RWPE2 (cell line): Measurements from ENCODE around the gene IL17RA.

Experiments used
- ATAC-seq: fragments of 200-7000 bp; cut with Tn5 transposase; 3 replicates; pipeline ENCODE4 v1.9.1; 2021; ENCODE audit warnings: low read depth
- DNase-seq: peaks from one replicate; pipeline ENCODE4 v3.0.0-alpha.2; 2020; ENCODE audit warnings: low spot score
- H3K27ac ChIP-seq: fragments of 450-650 bp; 2 replicates; pipeline ENCODE4 v1.5.1; 2017; ENCODE audit warnings: mild to moderate bottlenecking; ENCODE audit not compliant: poor library complexity, severe bottlenecking
- H3K27me3 ChIP-seq: fragments of 250-450 bp; sonication (Bioruptor Pico); 2 replicates; pipeline ENCODE4 v1.5.1; 2021; ENCODE audit warnings: mild to moderate bottlenecking, moderate library complexity; ENCODE audit not compliant: insufficient read depth, poor library complexity, severe bottlenecking
- H3K36me3 ChIP-seq: fragments of 250-450 bp; sonication (Bioruptor Pico); 2 replicates; pipeline ENCODE4 v1.5.1; 2020; ENCODE audit warnings: low read depth, mild to moderate bottlenecking, moderate library complexity
- H3K4me1 ChIP-seq: fragments of 250-450 bp; sonication (Bioruptor Pico); 2 replicates; pipeline ENCODE4 v1.5.1; 2021; ENCODE audit warnings: mild to moderate bottlenecking, moderate library complexity; ENCODE audit not compliant: insufficient read depth, poor library complexity, severe bottlenecking
- H3K4me3 ChIP-seq: fragments of 250-450 bp; sonication (Bioruptor Pico); 2 replicates; pipeline ENCODE4 v1.5.1; 2021; ENCODE audit warnings: mild to moderate bottlenecking, moderate library complexity; ENCODE audit not compliant: severe bottlenecking
- H3K9me3 ChIP-seq: fragments of 250-450 bp; sonication (Bioruptor Pico); 2 replicates; pipeline ENCODE4 v1.5.1; 2021; ENCODE audit warnings: mild to moderate bottlenecking, moderate library complexity; ENCODE audit not compliant: severe bottlenecking
- CTCF ChIP-seq: fragments of 450-650 bp; IDR thresholded peaks from one replicate; pipeline ENCODE4 v1.5.1; 2017; ENCODE audit warnings: mild to moderate bottlenecking, moderate library complexity; ENCODE audit not compliant: poor library complexity, severe bottlenecking

Gene IL17RA

GRCh38 chr22:17108256-17109112 lies 23.7 kb downstream of the IL17RA start:
- H3K36me3 ChIP-seq = peaks cover 13% of the 10 kb centered on the region
- H3K4me1 ChIP-seq = no peaks in the 10 kb centered on the region
- H3K27ac ChIP-seq = no peak overlapping the region
- H3K9me3 ChIP-seq = no peaks in the 10 kb centered on the region
- no peak for TF ChIP-seq CTCF
- no peak overlapping the region for H3K4me3 ChIP-seq
- H3K27me3 ChIP-seq = no peaks in the 10 kb centered on the region
- DNase-seq (no peak), ATAC-seq (no peak)

GRCh38 chr22:17109113-17109865 lies 24.5 kb downstream of the IL17RA start:
- no peak overlapping the region for H3K27ac ChIP-seq
- ATAC-seq (no peak), DNase-seq (no peak)
- H3K4me3 ChIP-seq = no peak overlapping the region
- H3K27me3 ChIP-seq = no peaks in the 10 kb centered on the region
- no peaks in the 10 kb centered on the region for H3K9me3 ChIP-seq
- TF ChIP-seq CTCF = no peak
- no peaks in the 10 kb centered on the region for H3K4me1 ChIP-seq
- H3K36me3 ChIP-seq = peaks cover 13% of the 10 kb centered on the region

GRCh38 chr22:17109976-17110375 lies 25.2 kb downstream of the IL17RA start:
- no peak for TF ChIP-seq CTCF
- no peaks in the 10 kb centered on the region for H3K27me3 ChIP-seq

GRCh38 chr22:17110791-17111550 lies 26.2 kb downstream of the IL17RA start:
- ATAC-seq (no peak), DNase-seq (no peak)
- H3K36me3 ChIP-seq = peaks cover 6% of the 10 kb centered on the region; the same call in 1 of the 2 replicates
- H3K4me3 ChIP-seq = no peak overlapping the region
- no peak overlapping the region for H3K27ac ChIP-seq
- no peak for TF ChIP-seq CTCF
- no peaks in the 10 kb centered on the region for H3K9me3 ChIP-seq
- no peaks in the 10 kb centered on the region for H3K4me1 ChIP-seq
- no peaks in the 10 kb centered on the region for H3K27me3 ChIP-seq

More at GRCh38 chr22:17109976-17110375, 25.2 kb downstream of the IL17RA start:
- no peak overlapping the region for H3K4me3 ChIP-seq
- no peak for ATAC-seq
- H3K9me3 ChIP-seq = no peaks in the 10 kb centered on the region
- H3K27ac ChIP-seq = no peak overlapping the region
- no peak for DNase-seq
- no peaks in the 10 kb centered on the region for H3K4me1 ChIP-seq
- peaks cover 13% of the 10 kb centered on the region for H3K36me3 ChIP-seq
